H9 (cell line): Measurements from ENCODE around the gene METAP2. TPM values are rescaled to one million over a fixed set of nuclear protein-coding genes. Genes with fewer than 3 reads are reported as not detected.

Source experiments
- DNase-seq: peaks from one replicate; pipeline ENCODE4 v3.0.0-alpha.2; 2017
- H2AFZ ChIP-seq: one replicate; pipeline ENCODE4 v1.6.1; 2013; ENCODE audit warnings: mild to moderate bottlenecking, low read length, control low read depth, moderate library complexity
- H2AK5ac ChIP-seq: 2 replicates; pipeline ENCODE4 v1.6.1; 2013; ENCODE audit warnings: low read length, control low read depth, mixed read lengths; ENCODE audit not compliant: insufficient read length
- H2BK120ac ChIP-seq: one replicate; pipeline ENCODE4 v1.6.1; 2013; ENCODE audit warnings: low read depth, mild to moderate bottlenecking, low read length, control low read depth, inconsistent platforms; ENCODE audit not compliant: poor library complexity, severe bottlenecking
- H2BK12ac ChIP-seq: 2 replicates; pipeline ENCODE4 v1.6.1; 2013; ENCODE audit warnings: low read length, control low read depth, mixed read lengths, low read depth; ENCODE audit not compliant: insufficient read length
- H2BK15ac ChIP-seq: 2 replicates; pipeline ENCODE4 v1.6.1; 2013; ENCODE audit warnings: low read depth, low read length, control low read depth
- H2BK20ac ChIP-seq: one replicate; pipeline ENCODE4 v1.6.1; 2013; ENCODE audit warnings: low read depth, mild to moderate bottlenecking, low read length, control low read depth, inconsistent platforms; ENCODE audit not compliant: poor library complexity, severe bottlenecking
- H2BK5ac ChIP-seq: 2 replicates; pipeline ENCODE4 v1.6.1; 2013; ENCODE audit warnings: low read length, control low read depth, mixed read lengths; ENCODE audit not compliant: insufficient read length
- H3K14ac ChIP-seq: 2 replicates; pipeline ENCODE4 v1.6.1; 2013; ENCODE audit warnings: low read length, control low read depth; ENCODE audit not compliant: insufficient read depth
- H3K18ac ChIP-seq: 2 replicates; pipeline ENCODE4 v1.6.1; 2013; ENCODE audit warnings: low read depth, mild to moderate bottlenecking, mixed read lengths, low read length, control low read depth; ENCODE audit not compliant: insufficient read length
- H3K23ac ChIP-seq: 2 replicates; pipeline ENCODE4 v1.6.1; 2013; ENCODE audit warnings: low read length, control low read depth, mixed read lengths, low read depth; ENCODE audit not compliant: insufficient read length
- H3K23me2 ChIP-seq: 2 replicates; pipeline ENCODE4 v1.6.1; 2013; ENCODE audit warnings: low read depth, mild to moderate bottlenecking, mixed read lengths, low read length, control low read depth; ENCODE audit not compliant: insufficient read length, poor library complexity, severe bottlenecking
- H3K27ac ChIP-seq: 2 replicates; pipeline ENCODE4 v1.5.1; 2013; ENCODE audit warnings: low read length, control low read depth, mixed read lengths, low read depth; ENCODE audit not compliant: insufficient read length
- H3K27me3 ChIP-seq: 2 replicates; pipeline ENCODE4 v1.6.1; 2013; ENCODE audit warnings: low read length, control low read depth, inconsistent platforms; ENCODE audit not compliant: insufficient read depth
- H3K4ac ChIP-seq: 2 replicates; pipeline ENCODE4 v1.6.1; 2013; ENCODE audit warnings: low read depth, mild to moderate bottlenecking, control low read depth, inconsistent platforms, low read length, moderate library complexity
- H3K4me1 ChIP-seq: 2 replicates; pipeline ENCODE4 v1.6.1; 2013; ENCODE audit warnings: low read length, control low read depth, inconsistent platforms; ENCODE audit not compliant: insufficient read depth
- H3K4me2 ChIP-seq: 2 replicates; pipeline ENCODE4 v1.6.1; 2013; ENCODE audit warnings: low read length, control low read depth, mixed read lengths; ENCODE audit not compliant: insufficient read length, insufficient read depth
- H3K56ac ChIP-seq: 2 replicates; pipeline ENCODE4 v1.6.1; 2013; ENCODE audit warnings: low read depth, mild to moderate bottlenecking, mixed read lengths, low read length, control low read depth; ENCODE audit not compliant: insufficient read length
- H3K79me1 ChIP-seq: 2 replicates; pipeline ENCODE4 v1.6.1; 2013; ENCODE audit warnings: low read depth, mild to moderate bottlenecking, moderate library complexity, low read length, control low read depth, inconsistent platforms; ENCODE audit not compliant: insufficient read depth, poor library complexity, severe bottlenecking
- H3K79me2 ChIP-seq: 2 replicates; pipeline ENCODE4 v1.6.1; 2013; ENCODE audit warnings: low read length, control low read depth, inconsistent platforms; ENCODE audit not compliant: insufficient read depth
- H3K9ac ChIP-seq: 2 replicates; pipeline ENCODE4 v1.6.1; 2013; ENCODE audit warnings: low read length, control low read depth, mixed read lengths; ENCODE audit not compliant: insufficient read length; ENCODE audit errors: extremely low read depth
- H3K9me3 ChIP-seq: one replicate; pipeline ENCODE4 v1.6.1; 2013; ENCODE audit warnings: low read depth, low read length, inconsistent platforms; ENCODE audit not compliant: control insufficient read depth
- H3T11ph ChIP-seq: one replicate; pipeline ENCODE4 v1.6.1; 2013; ENCODE audit warnings: mild to moderate bottlenecking, low read length, control low read depth, inconsistent platforms
- H4K20me1 ChIP-seq: one replicate; pipeline ENCODE4 v1.6.1; 2013; ENCODE audit not compliant: control insufficient read depth, insufficient read length, insufficient read depth
- H4K5ac ChIP-seq: 2 replicates; pipeline ENCODE4 v1.6.1; 2013; ENCODE audit warnings: low read depth, mild to moderate bottlenecking, mixed read lengths, low read length, control low read depth; ENCODE audit not compliant: insufficient read length
- H4K8ac ChIP-seq: replicated peaks from 2 replicates; pipeline ENCODE4 v1.6.1; 2013; ENCODE audit warnings: low read length, control low read depth, mixed read lengths, low read depth; ENCODE audit not compliant: insufficient read length
- H4K91ac ChIP-seq: 2 replicates; pipeline ENCODE4 v1.6.1; 2013; ENCODE audit warnings: low read depth, mild to moderate bottlenecking, moderate library complexity, mixed read lengths, low read length, control low read depth; ENCODE audit not compliant: insufficient read length
- H3K27ac Mint-ChIP-seq, 3 experiments: 2 replicates in 2 of 3; 3 replicates in 1 of 3; pipeline ENCODE4 v1.8.0; 2020 to 2021; ENCODE audit warnings: mixed read lengths in 3 of 3, mild to moderate bottlenecking in 1 of 3, moderate library complexity in 1 of 3
- H3K27me3 Mint-ChIP-seq: 2 replicates; pipeline ENCODE4 v1.8.0; 2021; ENCODE audit warnings: low read depth, mild to moderate bottlenecking, moderate library complexity, mixed read lengths
- H3K36me3 Mint-ChIP-seq, 3 experiments: 2 replicates in 2 of 3; 3 replicates in 1 of 3; pipeline ENCODE4 v1.8.0; 2020 to 2021; ENCODE audit warnings: low read depth in 3 of 3, mixed read lengths in 3 of 3; ENCODE audit not compliant: insufficient read depth in 1 of 3
- H3K4me1 Mint-ChIP-seq, 2 experiments: 2 replicates each; pipeline ENCODE4 v1.8.0; 2020; ENCODE audit warnings: mixed read lengths in 2 of 2
- H3K4me3 Mint-ChIP-seq, 2 experiments: 2 replicates in 1 of 2; 3 replicates in 1 of 2; pipeline ENCODE4 v1.8.0; 2020 to 2021; ENCODE audit warnings: mild to moderate bottlenecking in 2 of 2, mixed read lengths in 2 of 2, moderate library complexity in 1 of 2
- H3K9me3 Mint-ChIP-seq, 2 experiments: 2 replicates in 1 of 2; 3 replicates in 1 of 2; pipeline ENCODE4 v1.8.0; 2020; ENCODE audit warnings: mild to moderate bottlenecking in 2 of 2, mixed read lengths in 2 of 2, moderate library complexity in 1 of 2
- WGBS: extraction: QIAGEN DNeasy Blood & Tissue Kit; methylation state at CpG from one replicate; pipeline ENCODE4 v1.1.7; 2013; ENCODE audit warnings: missing lambda C conversion rate, low lambda C conversion rate, mixed read lengths; ENCODE audit not compliant: insufficient read length; ENCODE audit errors: extremely low coverage; 5-methylcytosine and 5-hydroxymethylcytosine counted together
- total RNA-seq: library from RNA; stranded (reverse); gene quantifications from 2 replicates; pipeline ENCODE4 v1.2.1, GENCODE V29; 2021
- TF ChIP-seq, protein P1 (sequence below): fragments of 200-600 bp; sonication (generic); conservative IDR thresholded peaks from 3 replicates; pipeline ENCODE4 v1.8.0; 2021; ENCODE audit warnings: antibody characterized with exemption, mild to moderate bottlenecking

The METAP2 gene
- total RNA-seq, 1 experiment from 2014 or later: 140 TPM

DNA sequence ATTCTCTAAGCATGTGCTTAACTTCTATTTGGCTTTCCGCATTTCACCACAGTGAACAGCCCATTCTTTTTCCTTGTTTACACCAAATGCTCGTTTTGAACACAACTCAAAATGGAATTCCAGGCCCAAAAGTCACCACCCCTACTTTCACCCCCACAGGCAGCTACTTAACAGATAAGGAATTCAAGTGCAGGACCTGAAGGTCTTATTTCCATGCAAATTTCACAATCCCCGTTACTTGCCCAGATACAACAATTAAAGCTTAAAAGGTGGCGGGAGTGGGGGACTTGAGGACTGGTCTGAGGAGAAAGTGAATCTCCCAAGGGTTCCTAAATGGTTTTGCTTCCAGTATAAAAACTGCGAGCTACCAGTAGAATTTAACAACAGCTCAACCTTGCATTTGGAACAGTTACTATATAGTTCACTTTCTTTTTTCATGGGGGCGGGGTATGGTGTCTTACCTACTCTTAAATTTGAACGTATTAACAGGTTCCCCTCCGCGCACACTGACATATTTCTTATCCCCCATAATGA is 73.6 kb downstream of the METAP2 start:
- Histone ChIP-seq H2BK20ac (no peak overlapping the region), H3K23ac (no peak overlapping the region), H2AFZ (no peak overlapping the region), H2BK12ac (no peak overlapping the region), H3K18ac (no peak overlapping the region), H3K4ac (no peak overlapping the region), H3K79me1 (no peaks in the 10 kb centered on the region), H2BK120ac (no peak overlapping the region), H3K4me1 (no peaks in the 10 kb centered on the region), H2BK5ac (no peak overlapping the region), H3K14ac (no peak overlapping the region; the same call in 1 of the 2 replicates), H3K9me3 (no peaks in the 10 kb centered on the region), H3T11ph (no peak overlapping the region), H4K8ac (no peak overlapping the region), H3K4me2 (peak overlapping the region; percentile 92), H3K23me2 (peaks cover 3% of the 10 kb centered on the region), H4K20me1 (no peaks in the 10 kb centered on the region), H3K56ac (no peak overlapping the region), H3K9ac (peak overlapping the region; percentile 86), H4K5ac (no peak overlapping the region), H3K27me3 (no peaks in the 10 kb centered on the region), H2AK5ac (no peak overlapping the region), H3K27ac (peak overlapping the region; percentile 70), H2BK15ac (no peak overlapping the region), H4K91ac (no peak overlapping the region), H3K79me2 (peaks cover 22% of the 10 kb centered on the region; the same call in 1 of the 2 replicates)
- DNase-seq: peak; percentile 43
- no CpG with 5 or more reads among the region's 9 CpGs for WGBS
- Mint-ChIP-seq H3K4me1 (peaks cover 41 to 47% of the 10 kb centered on the region in 2 experiments), H3K36me3 (peaks cover 24 to 32% (median 27%) of the 10 kb centered on the region in 3 experiments), H3K27me3 (peaks cover 1% of the 10 kb centered on the region; the same call in 1 of the 2 replicates), H3K4me3 (peak overlapping the region; percentile 83 to 96), H3K9me3 (peaks cover 0 to 5% of the 10 kb centered on the region in 2 experiments; a peak in 2 of 5 replicates), H3K27ac (peak overlapping the region; percentile 93 to 99 (median 95))
- TF ChIP-seq, protein P1, sequence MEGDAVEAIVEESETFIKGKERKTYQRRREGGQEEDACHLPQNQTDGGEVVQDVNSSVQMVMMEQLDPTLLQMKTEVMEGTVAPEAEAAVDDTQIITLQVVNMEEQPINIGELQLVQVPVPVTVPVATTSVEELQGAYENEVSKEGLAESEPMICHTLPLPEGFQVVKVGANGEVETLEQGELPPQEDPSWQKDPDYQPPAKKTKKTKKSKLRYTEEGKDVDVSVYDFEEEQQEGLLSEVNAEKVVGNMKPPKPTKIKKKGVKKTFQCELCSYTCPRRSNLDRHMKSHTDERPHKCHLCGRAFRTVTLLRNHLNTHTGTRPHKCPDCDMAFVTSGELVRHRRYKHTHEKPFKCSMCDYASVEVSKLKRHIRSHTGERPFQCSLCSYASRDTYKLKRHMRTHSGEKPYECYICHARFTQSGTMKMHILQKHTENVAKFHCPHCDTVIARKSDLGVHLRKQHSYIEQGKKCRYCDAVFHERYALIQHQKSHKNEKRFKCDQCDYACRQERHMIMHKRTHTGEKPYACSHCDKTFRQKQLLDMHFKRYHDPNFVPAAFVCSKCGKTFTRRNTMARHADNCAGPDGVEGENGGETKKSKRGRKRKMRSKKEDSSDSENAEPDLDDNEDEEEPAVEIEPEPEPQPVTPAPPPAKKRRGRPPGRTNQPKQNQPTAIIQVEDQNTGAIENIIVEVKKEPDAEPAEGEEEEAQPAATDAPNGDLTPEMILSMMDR: no peak
